Keratinocyte (primary cell): ENCODE measurements around the gene LAMP2. TPM values are rescaled to one million over a fixed set of nuclear protein-coding genes. Genes with fewer than 3 reads are reported as not detected.

Source experiments
- DNase-seq: peaks from one replicate; pipeline ENCODE4 v3.0.0-alpha.2; 2011; ENCODE audit warnings: low read depth, missing footprints, low spot score
- FAIRE-seq: peaks from 2 replicates; lab custom pipeline; 2011; peaks lifted over from hg19 to GRCh38; lab: Jason Lieb, UNC
- H2AFZ ChIP-seq: 2 replicates; pipeline ENCODE4 v1.6.0; 2012; ENCODE audit warnings: low read length, control low read depth, inconsistent platforms; ENCODE audit not compliant: control insufficient read depth
- H3K27ac ChIP-seq: 2 replicates; pipeline ENCODE4 v1.5.1; 2011; ENCODE audit warnings: low read length; ENCODE audit not compliant: control insufficient read depth, insufficient read depth
- H3K27me3 ChIP-seq: 3 replicates; pipeline ENCODE4 v1.6.0; 2011; ENCODE audit warnings: low read length; ENCODE audit not compliant: control insufficient read depth, insufficient read depth; ENCODE audit errors: extremely low read depth
- H3K36me3 ChIP-seq, 2 experiments: 2 replicates in 1 of 2; 3 replicates in 1 of 2; pipeline ENCODE4 v1.5.1; 2011; ENCODE audit warnings: low read length in 2 of 2, mild to moderate bottlenecking in 1 of 2; ENCODE audit not compliant: control insufficient read depth in 2 of 2, insufficient read depth in 2 of 2; ENCODE audit errors: extremely low read depth in 1 of 2
- H3K4me1 ChIP-seq: 3 replicates; pipeline ENCODE4 v1.5.1; 2011; ENCODE audit warnings: low read length; ENCODE audit not compliant: control insufficient read depth, insufficient read depth; ENCODE audit errors: extremely low read depth
- H3K4me2 ChIP-seq: 3 replicates; pipeline ENCODE4 v1.6.0; 2011; ENCODE audit warnings: low read depth, low read length; ENCODE audit not compliant: control insufficient read depth, insufficient read depth; ENCODE audit errors: extremely low read depth
- H3K4me3 ChIP-seq, 3 experiments: fragments of 200-600 bp in 1 of 3; sonication (generic) in 1 of 3; 2 replicates in 2 of 3; 3 replicates in 1 of 3; pipeline ENCODE4 v1.5.1; 2011 to 2016; ENCODE audit warnings: low read length in 3 of 3, mild to moderate bottlenecking in 3 of 3, control low read depth in 2 of 3, inconsistent platforms in 1 of 3, low read depth in 1 of 3, mixed read lengths in 1 of 3, mixed run types in 1 of 3, moderate library complexity in 1 of 3; ENCODE audit not compliant: control insufficient read depth in 2 of 3, insufficient read depth in 2 of 3; ENCODE audit errors: extremely low read depth in 1 of 3
- H3K79me2 ChIP-seq: 2 replicates; pipeline ENCODE4 v1.6.0; 2012; ENCODE audit warnings: low read length; ENCODE audit not compliant: control insufficient read depth, insufficient read depth
- H3K9ac ChIP-seq: 3 replicates; pipeline ENCODE4 v1.6.0; 2011; ENCODE audit warnings: low read length; ENCODE audit not compliant: control insufficient read depth, insufficient read depth; ENCODE audit errors: extremely low read depth
- H3K9me1 ChIP-seq: 3 replicates; pipeline ENCODE4 v1.6.0; 2011; ENCODE audit warnings: low read length; ENCODE audit not compliant: control insufficient read depth, insufficient read depth; ENCODE audit errors: extremely low read depth
- H3K9me3 ChIP-seq: 2 replicates; pipeline ENCODE4 v1.5.1; 2012; ENCODE audit warnings: low read depth, low read length; ENCODE audit not compliant: control insufficient read depth
- H4K20me1 ChIP-seq: 3 replicates; pipeline ENCODE4 v1.6.0; 2011; ENCODE audit warnings: low read length; ENCODE audit not compliant: control insufficient read depth, insufficient read depth; ENCODE audit errors: extremely low read depth
- CTCF ChIP-seq, 3 experiments: IDR thresholded peaks in 1 of 3; conservative IDR thresholded peaks in 1 of 3; optimal IDR thresholded peaks in 1 of 3; 2 replicates in 2 of 3; 3 replicates in 1 of 3; pipeline versions ENCODE3 to v1.5.1; 2011; ENCODE audit warnings: low read length in 3 of 3, mild to moderate bottlenecking in 3 of 3, moderate library complexity in 2 of 3, control low read depth in 1 of 3, inconsistent platforms in 1 of 3; ENCODE audit not compliant: insufficient read depth in 2 of 3; ENCODE audit errors: extremely low read depth in 1 of 3
- EZH2 ChIP-seq: IDR thresholded peaks from one replicate; pipeline ENCODE4 v1.6.1; 2012; ENCODE audit warnings: inconsistent platforms, mild to moderate bottlenecking, low read length, moderate library complexity
- dilution Hi-C: fragments of 300-500 bp; cut with MboI; formaldehyde crosslinking; loops from one replicate; pipeline ENCODE4 v1.7.0; 2020; ENCODE audit warnings: low sequenced_read_pairs; ENCODE audit not compliant: extremely low pct_ligation_motif_present
- polyA plus RNA-seq, 5 experiments: library from polyadenylated mRNA; depleted of rRNA in 3 of 5; stranded (reverse) in 3 of 5; stranded (forward) in 1 of 5; unstranded in 1 of 5; fragments of >200 nt; gene quantifications; 1 replicate in 1 of 5; 2 replicates in 3 of 5; 3 replicates in 1 of 5; pipeline versions ENCODE4 v1.2.1 to v1.2.3, GENCODE V29; 2011 to 2012; ENCODE audit warnings: missing spikeins in 2 of 5, low read depth in 1 of 5, low replicate concordance in 1 of 5

The LAMP2 gene
- polyA plus RNA-seq, 1 donor (not counting 4 experiments of a cell fraction or from before 2014, with no cell fraction given) = 200 TPM

- H3K79me2 ChIP-seq = no peaks in the 10 kb centered on the region
- no peaks in the 10 kb centered on the region for H3K9me1 ChIP-seq
- TF ChIP-seq EZH2 = no peak
- no peak for TF ChIP-seq CTCF (optimal IDR thresholded peaks at IDR 0.05 in 1 of 3, IDR thresholded peaks at IDR 0.05 in 1 of 3, conservative IDR thresholded peaks at IDR 0.05 in 1 of 3; ENCODE audit: extremely low read depth in 1 of 3, insufficient read depth in 2 of 3, low read length in 3 of 3)
- no peaks in the 10 kb centered on the region for H4K20me1 ChIP-seq
- no peak overlapping the region for H3K9ac ChIP-seq
- no peak overlapping the region for H2AFZ ChIP-seq
- no peaks in the 10 kb centered on the region for H3K4me1 ChIP-seq
- no peak overlapping the region for H3K4me3 ChIP-seq
- no peak for FAIRE-seq
- H3K36me3 ChIP-seq = no peaks in the 10 kb centered on the region
- DNase-seq = no peak
- H3K27me3 ChIP-seq = no peaks in the 10 kb centered on the region
- dilution Hi-C loops = no loop called here
- no peak overlapping the region for H3K4me2 ChIP-seq
- H3K9me3 ChIP-seq = no peaks in the 10 kb centered on the region
- no peak overlapping the region for H3K27ac ChIP-seq
Observed at GRCh38 chrX:120402369-120402768, 66.7 kb downstream of the LAMP2 start.

- Histone ChIP-seq H3K9me1 (no peaks in the 10 kb centered on the region), H3K36me3 (no peaks in the 10 kb centered on the region), H4K20me1 (no peaks in the 10 kb centered on the region), H3K9ac (no peak overlapping the region), H3K27me3 (no peaks in the 10 kb centered on the region), H3K27ac (no peak overlapping the region), H3K4me2 (no peak overlapping the region), H3K4me1 (no peaks in the 10 kb centered on the region), H2AFZ (no peak overlapping the region), H3K4me3 (no peak overlapping the region), H3K9me3 (no peaks in the 10 kb centered on the region), H3K79me2 (no peaks in the 10 kb centered on the region)
- TF ChIP-seq EZH2 (no peak), CTCF (optimal IDR thresholded peaks at IDR 0.05 in 1 of 3, IDR thresholded peaks at IDR 0.05 in 1 of 3, conservative IDR thresholded peaks at IDR 0.05 in 1 of 3; ENCODE audit: extremely low read depth in 1 of 3, insufficient read depth in 2 of 3, low read length in 3 of 3) (no peak)
- dilution Hi-C loops = no loop called here
- DNase-seq (no peak), FAIRE-seq (no peak)
Observed at GRCh38 chrX:120401301-120401700, 67.8 kb downstream of the LAMP2 start.
